Hematopoietic multipotent progenitor cell treated with erythropoietin and hydrocortisone succinate and interleukin-3 and kit ligand, for 6 days (in vitro differentiated cells): ENCODE data around the gene IRF2BPL.
A peak's percentile ranks its signal among the peaks of the same experiment; 100 is the strongest.

ENCODE experiments used
- DNase-seq: peaks from one replicate; pipeline ENCODE4 v3.0.0-alpha.2; 2015

IRF2BPL gene

GRCh38 chr14:76984787-76985375 lies 43.6 kb downstream of the IRF2BPL start:
- no peak for DNase-seq

GRCh38 chr14:76984297-76984696 lies 44.2 kb downstream of the IRF2BPL start:
- DNase-seq, result no peak

- DNase-seq, result no peak
Measured at GRCh38 chr14:76981670-76982069, 46.8 kb downstream of the IRF2BPL start.

GRCh38 chr14:76977793-76978720 lies 50.5 kb downstream of the IRF2BPL start:
- DNase-seq, result peak; percentile 76

GRCh38 chr14:76976240-76977005 lies 52.1 kb downstream of the IRF2BPL start:
- DNase-seq, result no peak

GRCh38 chr14:76975812-76976211 lies 52.7 kb downstream of the IRF2BPL start:
- no peak for DNase-seq

GRCh38 chr14:76975051-76975450 lies 53.5 kb downstream of the IRF2BPL start:
- DNase-seq, result no peak
